ENCODE measurements around the gene NACC2.

The NACC2 gene, protein sequence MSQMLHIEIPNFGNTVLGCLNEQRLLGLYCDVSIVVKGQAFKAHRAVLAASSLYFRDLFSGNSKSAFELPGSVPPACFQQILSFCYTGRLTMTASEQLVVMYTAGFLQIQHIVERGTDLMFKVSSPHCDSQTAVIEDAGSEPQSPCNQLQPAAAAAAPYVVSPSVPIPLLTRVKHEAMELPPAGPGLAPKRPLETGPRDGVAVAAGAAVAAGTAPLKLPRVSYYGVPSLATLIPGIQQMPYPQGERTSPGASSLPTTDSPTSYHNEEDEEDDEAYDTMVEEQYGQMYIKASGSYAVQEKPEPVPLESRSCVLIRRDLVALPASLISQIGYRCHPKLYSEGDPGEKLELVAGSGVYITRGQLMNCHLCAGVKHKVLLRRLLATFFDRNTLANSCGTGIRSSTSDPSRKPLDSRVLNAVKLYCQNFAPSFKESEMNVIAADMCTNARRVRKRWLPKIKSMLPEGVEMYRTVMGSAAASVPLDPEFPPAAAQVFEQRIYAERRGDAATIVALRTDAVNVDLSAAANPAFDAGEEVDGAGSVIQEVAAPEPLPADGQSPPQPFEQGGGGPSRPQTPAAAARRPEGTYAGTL

DNA sequence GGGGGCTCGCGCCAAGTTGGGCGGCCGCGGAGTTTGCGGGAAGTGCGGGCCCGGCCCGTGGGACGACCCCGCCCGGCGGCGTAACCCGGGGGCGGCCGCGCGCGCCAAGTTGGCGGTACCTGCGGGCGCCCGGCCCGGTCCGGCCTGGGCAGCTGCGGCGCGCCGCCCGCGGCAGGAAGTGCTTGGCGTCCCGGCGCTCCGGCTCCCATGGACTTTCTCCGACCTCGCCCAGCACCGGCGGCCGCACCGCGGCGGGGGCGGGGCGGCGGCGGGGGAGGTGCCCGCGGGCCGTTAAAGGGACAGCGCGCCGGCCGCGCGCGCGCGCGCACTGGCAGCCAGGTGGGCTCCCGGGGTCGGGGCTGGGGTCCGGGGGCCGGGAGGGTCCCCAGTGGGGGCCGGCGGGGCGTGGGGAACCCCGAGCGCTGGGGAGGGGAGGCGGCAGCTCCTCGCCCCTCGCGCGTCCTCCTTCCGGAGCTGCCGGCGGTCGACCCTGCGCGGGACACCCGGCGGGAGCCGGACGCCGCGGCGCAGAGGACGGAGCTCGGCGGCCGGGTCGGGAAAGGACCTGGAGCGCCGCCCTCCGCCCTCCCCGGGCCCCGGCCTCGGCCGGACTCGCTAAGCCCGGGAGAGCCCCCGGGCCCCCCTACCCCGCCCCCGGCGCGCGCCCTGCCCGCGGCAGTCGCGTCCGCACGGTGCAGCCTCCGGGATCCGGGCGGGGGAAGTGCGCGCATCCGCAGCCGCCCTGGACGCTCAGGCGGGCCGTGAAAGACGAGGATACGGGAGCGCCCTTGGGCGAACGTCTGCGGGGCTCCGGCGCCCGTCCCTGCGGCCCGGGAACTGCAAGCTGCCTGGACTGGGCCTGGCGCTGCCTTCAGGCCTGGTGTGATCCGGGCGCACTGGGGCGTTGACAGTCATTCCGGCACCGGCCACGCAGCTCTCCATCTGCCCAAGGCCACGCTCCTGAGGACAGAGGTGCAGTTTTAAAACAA is at the start of gene NACC2:
NACC2 (minus strand) TSS at position 220 of the 989 bp plus-strand sequence. CDS start 44,768 bp downstream, outside the sequence.
- no peak for DNase-seq (ENCODE audit: low read depth, low spot score)

DNA sequence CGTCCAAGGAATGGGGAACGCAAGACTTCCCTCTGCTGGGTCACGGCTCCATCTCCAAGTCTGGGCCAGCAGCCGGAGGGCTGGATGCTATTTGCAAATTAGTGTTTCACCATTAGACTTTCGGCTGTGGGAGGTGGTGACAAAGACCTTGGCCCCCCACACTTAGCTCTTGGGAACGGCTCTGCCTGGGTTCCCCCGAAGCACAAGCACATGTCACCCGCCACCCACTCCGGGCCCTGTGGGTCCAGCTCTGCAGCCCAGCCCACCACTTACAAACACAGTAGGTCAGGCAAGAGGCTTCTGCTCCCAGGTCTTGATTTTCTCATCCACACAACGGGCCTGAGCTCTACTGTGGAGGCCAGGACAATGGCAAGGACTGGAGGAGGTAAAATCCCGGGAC is 49.4 kb upstream of the NACC2 start:
- DNase-seq (ENCODE audit: low read depth, low spot score), result no peak

DNA sequence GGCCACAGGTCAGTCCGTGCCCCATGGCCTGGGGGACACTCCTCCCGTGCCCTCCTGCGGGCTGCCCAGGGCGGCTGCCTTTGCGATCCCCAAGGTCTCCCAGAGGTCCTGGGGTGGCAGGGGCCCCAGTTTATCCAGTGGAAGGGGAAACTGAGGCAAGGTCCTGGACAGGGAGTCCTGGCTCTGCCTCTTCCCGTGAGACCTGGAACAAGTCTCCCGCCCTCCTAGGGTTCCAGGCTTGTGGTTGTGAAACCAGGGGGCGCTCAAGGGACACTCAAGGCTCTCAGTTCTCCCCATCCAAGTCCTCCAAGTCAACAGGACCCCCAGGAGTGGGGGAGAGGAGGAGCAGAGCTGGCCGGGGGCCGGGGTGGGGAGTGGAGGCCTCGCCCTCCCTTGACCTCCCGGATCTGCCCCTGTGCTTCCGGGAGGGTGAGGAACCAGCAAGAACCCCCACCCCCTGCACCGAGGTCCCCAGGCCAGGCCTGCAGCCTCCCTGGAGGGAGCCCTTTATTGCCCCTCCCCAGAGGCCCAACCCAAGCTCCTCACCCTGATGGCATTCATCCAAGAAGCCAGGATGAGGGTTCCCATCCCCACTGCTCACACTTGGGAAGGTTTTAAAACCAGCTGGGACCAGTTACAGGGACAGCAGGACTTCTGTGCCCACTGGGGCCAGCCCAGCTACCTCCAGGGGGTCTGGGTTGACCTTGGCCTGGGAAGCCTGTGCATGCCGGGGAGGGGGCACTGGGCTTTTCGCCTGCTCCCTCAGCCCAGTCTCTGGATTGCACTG is 48.3 kb upstream of the NACC2 start:
- no peak for DNase-seq (ENCODE audit: low read depth, low spot score)

DNA sequence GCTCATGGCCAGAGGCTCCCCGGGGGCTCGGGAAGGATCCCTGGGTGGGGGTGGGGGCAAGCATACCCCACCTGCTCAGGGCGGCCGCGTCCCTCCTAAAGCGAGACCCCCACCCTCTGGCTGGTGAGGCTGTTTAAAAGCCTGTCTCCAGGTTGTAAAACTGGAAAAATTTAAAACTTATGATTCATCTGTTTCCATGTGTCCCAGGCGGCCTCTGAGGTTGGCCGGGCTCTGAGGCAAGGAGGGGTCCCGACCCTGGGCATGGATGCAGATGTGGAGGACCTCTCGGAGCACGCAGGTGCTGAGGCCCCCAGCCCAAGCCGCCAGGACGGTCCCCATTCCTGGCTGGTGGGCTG is 47.7 kb upstream of the NACC2 start:
- no peak for DNase-seq (ENCODE audit: low read depth, low spot score)

DNA sequence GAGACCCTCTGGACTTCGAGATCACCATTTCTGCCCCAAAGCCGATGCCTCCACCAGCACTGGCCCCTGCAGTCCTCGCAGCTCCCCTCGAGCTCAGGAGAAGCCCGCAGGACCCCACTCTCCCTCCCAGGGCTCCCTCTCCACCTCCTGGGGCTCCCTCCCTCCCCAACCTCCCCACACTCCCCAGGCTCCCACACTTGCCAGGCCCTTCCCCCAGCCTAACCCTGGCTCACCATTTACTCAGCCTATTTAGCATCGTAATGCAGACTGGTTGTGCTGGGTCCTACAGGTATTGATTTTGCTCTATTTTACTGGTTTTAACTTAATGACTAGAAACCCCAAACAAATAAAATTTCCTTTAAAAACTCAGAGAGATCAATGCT is 47.3 kb upstream of the NACC2 start:
- DNase-seq (ENCODE audit: low read depth, low spot score), result no peak

DNA sequence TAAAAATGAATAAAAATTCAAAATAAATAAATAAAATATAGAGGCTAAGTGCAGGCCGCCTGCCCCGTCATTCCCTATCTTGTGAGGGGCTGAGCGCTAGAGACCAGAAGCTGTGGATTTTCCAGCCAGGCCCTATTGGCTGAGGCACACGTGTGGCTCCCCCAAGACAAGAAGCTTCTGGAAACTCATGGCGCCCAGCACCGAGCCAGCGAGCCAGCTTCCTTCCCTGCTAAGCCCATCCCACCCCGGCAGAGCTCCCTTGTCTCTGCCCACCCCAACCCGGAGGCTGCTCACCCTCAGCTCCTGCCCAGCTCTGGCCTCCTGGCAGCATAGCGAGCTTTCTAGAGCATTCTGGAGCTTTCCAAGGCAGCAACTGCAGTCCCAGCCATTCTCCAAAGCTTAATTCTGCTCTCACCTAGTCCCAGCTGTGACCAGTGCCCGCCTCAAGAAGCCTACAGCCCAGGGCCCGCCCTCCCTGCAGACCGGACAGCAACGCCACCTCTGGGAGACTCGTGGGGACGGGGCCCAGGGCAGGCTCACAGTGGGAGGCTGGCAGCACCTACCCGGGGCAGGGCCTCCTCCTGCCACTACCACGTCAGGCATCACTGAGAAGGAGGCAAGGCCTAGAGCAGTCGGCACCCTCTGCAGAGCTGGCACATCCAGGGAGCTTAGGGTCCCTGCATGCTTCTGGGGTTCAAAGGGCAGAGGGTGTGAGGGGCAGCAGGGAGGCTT is 46.8 kb upstream of the NACC2 start:
- no peak for DNase-seq (ENCODE audit: low read depth, low spot score)

DNA sequence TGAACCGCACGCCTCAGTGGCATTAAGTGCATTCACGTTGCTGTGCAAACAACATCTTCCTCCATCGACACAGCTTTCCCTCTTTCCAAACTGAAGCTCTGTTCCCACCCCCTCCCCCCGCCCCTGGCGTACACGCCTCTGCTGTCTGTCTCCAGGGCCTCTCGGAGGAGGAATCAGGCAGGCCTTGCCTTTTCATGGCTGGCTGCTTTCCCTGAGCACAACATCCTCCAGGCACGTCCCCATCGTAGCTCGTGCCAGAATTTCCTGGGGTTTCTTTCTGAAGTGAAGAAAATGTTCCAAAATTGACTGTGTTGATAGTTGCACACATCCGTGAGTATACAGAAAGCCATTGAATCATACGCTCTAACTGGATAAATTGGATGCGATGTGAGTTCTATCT is 45.9 kb upstream of the NACC2 start:
- DNase-seq (ENCODE audit: low read depth, low spot score), result no peak

DNA sequence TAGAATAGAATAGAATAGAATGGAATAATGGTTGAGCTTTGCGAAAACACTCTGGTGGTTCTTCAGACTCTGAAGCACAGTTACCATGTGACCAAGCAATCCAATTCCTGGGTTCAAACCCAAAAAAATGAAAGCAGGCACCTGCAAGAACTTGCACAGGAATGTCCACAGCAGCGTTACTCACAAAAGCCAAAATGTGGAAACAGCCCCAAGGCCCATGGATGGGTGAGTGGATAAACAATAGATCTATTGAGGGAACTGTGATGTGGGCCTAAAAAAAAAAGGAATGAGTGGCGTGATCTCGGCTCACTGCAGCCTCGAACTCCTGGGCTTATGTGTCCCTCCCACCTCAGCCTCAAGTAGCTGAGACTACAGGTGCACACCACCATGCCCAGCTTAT is 45.0 kb upstream of the NACC2 start:
- no peak for DNase-seq (ENCODE audit: low read depth, low spot score)

DNA sequence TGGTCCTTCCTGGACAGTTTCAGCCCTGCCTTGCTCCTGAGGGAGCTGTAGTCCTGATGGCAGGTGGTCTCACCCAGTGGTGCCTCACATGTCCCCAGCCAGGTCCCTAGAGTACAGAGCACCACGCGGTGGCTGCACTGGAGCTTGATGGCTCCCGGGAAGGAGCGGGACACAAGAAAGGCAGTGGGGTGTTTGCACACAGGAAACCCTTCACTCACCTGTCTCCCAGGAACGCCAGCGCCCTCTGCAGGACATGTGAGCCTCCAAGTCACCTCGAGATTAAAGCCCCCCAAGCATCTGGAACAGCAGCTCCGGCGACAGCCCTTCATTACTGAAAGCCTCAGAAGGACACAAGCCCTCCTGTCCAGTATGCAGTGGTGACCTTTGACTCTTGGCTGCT is 43.5 kb upstream of the NACC2 start:
- no peak for DNase-seq (ENCODE audit: low read depth, low spot score)

DNA sequence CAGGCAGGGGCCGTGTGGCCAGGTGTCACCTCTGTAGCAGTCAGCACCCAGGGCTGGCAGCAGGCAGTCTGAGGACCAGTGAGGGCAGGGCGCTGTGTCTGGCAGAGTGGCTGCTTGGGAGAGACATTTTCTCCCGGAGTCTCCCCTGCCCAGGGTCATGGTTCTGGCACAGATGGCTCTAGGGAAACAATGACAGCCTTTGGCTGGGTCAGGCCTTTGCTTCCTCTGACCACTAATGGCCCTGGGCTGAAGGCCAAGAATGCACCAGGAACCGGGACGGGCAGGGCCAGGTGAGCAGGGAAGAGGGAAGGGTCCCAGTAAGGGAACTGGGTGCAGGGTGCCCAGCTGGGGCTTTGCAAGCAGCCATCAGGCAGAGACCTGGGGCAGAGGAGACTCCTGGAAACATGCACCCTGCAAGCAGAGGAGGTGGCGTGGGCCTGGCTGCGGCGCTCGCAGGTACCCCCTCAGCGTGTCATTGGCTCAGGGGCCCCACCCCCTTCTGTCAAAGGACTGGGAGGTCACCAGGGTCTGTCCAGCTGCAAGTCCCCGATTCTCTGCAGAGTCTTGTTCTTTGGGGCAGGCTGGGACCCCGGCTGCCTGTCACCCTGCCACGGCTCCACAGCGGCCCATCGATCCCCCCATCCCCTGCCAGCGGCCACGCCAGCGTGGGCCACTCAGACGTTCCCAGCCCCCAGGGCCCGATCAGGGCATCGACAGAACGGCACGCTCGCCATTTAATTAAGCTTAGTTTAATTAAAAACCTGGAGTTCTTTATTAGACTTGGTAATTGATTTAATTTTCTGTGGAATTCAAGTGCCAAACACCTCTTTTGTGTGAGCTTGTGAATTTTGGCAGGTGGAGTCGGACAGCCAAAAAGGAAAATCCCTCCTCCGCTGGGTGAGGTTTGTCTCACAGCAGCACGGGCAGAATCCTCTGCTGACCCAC is 42.5 kb upstream of the NACC2 start:
- no peak for DNase-seq (ENCODE audit: low read depth, low spot score)

DNA sequence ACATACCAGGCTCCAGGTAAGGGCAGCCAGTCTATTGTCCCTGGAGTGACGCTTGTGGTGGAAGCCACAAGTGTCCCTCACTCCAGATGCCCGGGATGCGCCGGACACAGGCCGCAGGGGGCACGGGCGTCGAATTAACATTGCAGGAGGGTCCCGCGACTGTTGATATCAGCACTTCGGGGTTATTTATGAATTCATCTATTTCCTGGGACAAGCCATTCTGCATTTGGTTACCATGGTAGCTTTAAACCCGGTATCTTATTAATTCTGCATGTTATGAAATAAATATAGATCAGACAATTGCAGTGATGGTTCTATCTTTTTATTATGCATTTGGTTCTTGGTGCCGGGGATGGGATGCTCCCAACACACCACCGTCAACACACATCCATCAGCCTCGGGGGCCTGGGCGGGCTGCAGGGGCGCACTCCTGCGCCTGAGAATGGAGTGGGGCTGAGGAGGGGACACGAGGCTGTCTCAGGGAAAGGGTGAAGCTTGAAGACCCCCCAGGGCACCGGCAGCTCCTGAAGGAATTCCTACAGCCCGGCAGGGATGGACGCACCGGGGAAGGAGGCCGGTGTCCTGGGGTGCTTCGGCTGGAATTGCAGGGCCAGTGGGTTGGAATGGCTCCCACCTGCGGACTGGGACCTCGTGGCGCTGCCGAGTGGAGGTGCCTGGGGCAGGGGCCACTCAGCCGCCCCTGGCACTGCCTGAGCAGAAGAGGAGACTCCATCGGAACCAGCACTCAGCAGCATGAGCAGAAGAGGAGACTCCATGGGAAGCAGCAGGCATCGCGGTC is 41.2 kb upstream of the NACC2 start:
- no peak for DNase-seq (ENCODE audit: low read depth, low spot score)

DNA sequence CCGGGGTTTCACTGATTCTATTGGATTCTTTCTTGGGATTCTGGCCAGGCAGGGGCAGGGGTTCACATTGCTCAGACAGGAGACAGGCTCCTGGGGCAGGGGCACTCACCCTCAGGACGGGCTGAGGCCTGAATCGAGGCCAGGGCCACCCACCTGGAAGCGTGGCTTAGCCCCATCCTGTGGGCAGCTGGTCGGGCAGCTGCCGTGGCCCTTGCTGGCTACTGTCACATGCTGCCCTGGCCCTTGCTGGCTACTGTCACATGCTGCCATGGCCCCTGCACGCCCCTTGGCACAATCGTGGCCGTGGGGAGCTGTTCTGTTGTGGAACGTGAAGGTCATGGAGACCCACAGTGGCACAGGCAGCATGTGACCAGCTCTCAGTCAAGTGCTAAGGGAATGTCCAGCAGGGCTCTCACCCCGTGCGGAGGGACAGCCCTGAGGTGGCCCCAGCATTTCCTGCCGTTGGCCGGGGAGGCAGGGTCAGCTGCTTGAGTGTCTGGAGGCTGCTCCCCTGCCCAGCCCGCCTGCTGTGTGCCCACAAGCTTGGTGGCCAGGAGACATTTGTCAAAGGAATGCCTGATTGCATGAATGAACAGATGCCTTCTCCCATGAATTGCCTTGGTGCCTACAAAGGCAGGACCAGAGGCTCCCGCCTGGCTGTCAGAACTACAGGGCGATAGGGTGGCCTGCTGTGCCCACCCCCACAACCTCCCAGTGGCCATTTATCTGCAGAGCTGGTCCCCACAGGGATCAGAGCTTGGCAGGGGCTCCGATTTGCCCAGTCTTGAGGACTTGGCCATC is 40.4 kb upstream of the NACC2 start:
- no peak for DNase-seq (ENCODE audit: low read depth, low spot score)

DNA sequence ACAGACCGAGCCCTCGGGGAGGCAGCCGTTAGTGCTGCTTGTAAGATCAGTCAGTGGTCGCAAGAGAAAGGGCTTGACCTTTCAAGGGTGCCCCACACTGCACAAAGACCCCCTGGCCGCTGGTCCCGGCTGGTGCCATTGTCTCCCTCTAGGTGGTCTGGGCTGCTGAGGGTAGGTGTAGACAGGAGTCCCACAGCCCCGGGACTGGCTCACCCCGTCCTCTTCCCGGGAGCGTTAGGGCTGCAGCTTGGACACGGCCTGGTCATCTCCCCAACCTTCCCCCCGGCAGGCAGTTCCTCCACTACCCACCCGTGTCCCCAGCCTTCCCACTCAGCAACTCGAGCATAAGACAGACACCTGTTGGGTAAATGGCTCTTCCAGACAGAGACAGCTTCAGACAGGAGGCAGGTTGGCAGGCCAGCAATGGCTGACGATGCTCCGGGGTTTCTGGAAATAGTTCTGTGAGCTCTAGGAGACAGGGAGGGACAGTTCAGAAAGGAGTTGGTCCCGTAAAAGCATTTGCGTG is 38.9 kb upstream of the NACC2 start:
- no peak for DNase-seq (ENCODE audit: low read depth, low spot score)

DNA sequence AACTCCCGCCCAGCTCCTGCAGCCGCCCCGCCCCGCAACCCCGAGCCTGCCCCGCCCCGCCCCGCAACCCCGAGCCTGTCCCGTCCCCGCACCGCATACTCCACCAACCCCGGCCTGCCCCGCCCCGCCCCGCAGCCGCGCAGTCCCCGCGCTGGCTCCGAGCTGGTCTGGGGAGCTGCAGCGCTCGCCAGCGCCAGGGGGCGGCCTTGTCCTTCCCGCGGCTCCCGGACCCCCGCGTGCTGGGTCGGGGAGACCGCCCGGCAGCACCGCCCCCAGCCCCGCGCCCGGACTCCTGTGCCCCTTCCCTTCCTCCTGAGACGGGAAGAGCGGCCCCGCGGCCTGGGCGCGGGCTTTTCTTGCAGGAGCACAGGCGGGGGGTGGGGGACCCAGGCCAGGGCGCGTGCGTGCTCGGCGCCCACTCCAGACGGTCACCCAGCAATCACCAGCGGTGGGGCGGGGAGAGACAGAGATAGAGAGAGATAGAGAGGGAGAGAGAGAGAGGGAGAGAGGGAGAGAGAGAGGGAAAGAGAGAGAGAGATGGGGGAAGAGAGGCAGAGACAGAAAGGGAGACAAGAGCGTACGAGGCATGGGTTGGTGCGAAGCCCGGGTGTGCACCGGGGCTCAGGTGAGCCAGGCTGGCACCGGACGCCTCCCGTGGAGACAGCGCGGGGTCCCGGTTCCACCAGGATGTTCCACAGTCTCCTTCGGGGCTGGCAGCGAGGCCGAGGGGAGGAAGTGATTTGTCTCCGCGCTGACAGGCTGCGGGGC is 38.3 kb upstream of the NACC2 start:
- no peak for DNase-seq (ENCODE audit: low read depth, low spot score)

DNA sequence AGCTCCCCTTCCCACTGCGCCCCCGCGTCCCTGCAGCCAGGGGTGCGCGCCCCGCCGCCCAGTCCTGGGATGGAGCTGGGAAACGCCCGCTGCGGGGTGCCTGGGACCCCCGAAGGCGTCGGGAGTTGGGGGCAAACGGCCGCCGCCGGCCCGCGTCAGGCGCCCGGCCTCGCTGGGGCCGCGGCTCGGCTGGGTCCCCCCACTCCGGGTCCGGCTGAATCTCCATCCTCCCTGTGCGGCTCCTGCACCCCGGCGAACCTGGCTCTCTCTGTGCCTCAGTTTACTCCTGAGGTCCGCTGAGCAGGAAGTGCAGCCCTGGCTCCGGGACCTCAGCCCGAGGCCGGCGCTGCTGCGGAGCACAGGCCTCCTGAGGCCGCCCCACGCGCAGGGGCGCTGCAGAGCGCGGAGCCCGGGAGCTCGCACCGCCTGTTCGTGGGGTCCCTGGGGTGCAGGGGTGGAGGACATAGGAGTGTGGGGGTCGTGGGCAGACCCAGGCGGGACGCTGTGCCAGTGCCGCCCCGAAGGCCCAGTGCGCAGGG is 37.5 kb upstream of the NACC2 start:
- no peak for DNase-seq (ENCODE audit: low read depth, low spot score)

DNA sequence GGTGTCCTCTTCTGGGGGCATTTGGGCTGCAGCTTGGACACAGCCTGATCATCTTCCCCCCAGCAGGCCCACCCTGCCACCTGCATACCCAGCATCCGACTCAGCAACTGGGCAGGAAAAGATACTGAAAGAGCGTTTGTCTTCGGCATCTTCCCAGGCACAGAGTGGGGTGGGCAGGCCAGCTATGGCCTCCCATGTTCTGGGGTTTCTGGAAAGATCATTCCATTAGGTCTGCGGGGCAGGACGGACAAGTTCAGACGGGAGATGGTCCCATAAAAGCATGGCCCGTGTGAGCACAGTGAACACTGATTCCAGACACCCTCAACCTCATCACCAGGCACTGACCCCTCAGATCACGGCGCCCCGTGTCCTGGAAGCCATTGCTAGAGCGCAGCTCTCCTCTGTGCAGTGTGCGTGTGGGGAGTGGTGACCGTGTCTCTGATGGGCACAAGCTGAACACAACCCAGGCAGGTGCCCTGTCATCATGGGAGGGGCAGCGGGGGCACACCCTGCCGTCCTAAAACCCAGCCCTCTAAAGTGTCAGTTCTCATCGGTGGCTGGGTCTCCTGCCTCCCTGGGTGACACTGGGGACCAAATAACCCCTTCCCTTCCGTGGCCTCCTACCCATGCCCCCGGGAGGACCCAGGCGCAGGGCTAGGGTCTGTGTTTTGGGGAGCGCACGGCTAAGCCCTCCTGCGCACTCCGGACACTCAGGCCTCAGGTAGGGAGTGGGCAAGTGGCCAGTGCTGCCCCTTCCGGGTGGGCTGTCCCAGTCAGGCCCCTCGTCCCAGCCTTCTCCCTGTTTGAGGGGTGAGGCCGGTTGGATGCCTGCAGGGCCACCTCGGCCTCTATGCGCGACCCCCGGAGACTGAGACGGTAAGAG is 36.8 kb upstream of the NACC2 start:
- no peak for DNase-seq (ENCODE audit: low read depth, low spot score)

Data from brain pericyte (primary cell).